Measurements from ENCODE around the gene CELA3B.
"Not testable (repeated sequence)": the region's sequence is repeated elsewhere in the genome, so short reads cannot be mapped to it uniquely, and the experiment has no call there.

Gene CELA3B

DNA sequence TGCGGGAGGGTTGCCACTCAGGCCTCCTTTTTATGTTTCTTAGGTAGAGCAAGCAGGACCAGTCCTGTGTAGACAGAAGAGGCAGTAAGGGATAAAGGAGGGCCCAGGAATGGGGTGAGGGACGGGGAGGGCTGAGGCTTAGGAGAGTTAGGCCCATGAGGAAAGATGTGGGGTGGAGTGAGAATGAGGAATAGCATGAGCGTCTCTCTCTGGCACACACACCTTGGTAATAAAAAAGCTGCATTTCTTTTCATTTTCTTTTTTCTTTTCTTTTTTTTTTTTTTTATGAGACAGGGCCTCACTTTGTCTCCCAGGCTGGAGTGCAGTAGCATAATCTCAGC, 32.1 kb upstream of the CELA3B start:
- no peak for DNase-seq

DNA sequence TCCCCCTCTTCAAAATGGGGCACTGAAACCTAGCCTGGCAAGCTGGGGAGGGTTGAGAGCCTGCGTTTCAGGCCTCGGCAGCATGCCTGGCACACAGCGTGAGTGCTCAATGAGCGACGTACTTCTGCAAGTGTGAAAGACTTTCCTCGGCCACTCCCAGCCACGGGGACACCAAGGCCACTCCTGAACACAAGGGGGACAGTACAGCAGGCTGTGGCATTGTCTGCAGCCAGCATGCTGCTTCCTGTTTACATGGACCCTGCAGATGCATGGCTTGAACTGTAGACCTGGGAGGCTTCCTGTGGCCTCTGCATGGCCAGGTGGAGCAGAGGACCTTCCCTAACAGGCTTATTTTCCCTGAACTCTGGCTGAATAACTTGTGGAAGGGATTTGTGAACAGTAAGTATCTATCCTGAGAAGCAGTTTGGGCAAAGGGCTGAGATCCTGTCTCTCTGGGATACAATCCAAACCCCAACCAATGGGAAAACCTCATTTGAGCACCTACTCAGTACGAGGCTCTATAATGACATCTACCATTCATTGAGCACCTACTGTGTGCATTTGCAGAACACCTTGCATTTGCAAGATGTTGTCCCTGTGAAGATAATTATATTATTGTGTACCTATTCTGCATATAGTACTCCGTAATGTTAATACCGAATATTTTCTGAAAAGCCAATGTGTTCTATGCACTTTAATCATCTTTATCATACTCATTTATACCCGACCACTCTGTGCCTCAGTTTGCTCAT, 29.8 kb upstream of the CELA3B start:
- no peak for DNase-seq

DNA sequence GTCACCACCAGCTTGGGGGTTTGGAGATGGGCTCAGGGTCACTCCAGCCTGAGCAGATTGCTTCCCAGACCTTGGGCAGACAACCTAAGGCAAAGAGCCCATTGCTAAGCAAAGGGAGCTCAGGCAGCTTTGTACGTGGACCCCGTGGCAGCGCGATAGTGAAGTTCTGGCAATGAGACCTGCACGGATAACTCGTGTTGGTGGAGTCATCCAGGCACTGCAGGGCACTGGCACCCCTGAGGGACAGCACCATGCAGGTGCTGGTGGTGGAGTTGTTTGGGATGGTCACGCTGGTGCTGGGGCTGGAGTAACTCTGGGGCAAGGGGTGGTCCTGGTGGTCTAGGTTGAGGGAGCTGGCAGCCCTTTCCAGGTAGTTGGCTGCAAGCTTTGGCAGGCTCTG, 26.1 kb upstream of the CELA3B start:
- DNase-seq: no peak

DNA sequence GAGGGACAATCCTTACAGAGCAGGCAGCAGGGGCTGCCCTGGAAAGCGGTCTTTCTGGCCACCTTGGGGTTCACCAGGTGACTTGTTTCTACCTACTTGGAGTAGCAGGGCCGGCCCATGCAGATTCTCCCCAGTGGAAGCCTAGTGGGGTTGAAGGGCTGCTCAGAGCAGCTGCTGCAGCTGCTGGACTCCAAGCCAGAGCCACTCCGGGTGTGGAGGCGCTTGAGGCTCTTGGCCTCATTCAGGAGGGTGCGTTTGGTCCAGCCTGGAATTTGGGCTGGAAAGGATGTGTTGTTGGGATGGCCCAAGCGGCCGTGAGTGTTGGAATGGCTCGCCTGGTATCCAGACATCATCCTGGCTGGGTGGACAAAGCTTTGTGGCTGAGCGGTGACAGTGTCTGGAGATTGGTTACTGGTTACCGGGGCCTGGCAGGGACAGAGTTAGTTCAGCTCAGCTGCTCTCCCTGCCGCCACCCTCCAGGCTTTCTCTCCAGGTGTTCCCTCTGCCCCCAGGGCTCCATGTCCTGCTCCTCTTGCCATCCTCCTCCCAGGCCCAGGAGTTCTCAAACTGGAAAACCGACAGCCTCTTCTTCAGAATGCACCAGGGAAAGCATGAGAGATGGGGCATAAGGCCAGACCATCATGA, 25.5 kb upstream of the CELA3B start:
- no peak for DNase-seq

DNA sequence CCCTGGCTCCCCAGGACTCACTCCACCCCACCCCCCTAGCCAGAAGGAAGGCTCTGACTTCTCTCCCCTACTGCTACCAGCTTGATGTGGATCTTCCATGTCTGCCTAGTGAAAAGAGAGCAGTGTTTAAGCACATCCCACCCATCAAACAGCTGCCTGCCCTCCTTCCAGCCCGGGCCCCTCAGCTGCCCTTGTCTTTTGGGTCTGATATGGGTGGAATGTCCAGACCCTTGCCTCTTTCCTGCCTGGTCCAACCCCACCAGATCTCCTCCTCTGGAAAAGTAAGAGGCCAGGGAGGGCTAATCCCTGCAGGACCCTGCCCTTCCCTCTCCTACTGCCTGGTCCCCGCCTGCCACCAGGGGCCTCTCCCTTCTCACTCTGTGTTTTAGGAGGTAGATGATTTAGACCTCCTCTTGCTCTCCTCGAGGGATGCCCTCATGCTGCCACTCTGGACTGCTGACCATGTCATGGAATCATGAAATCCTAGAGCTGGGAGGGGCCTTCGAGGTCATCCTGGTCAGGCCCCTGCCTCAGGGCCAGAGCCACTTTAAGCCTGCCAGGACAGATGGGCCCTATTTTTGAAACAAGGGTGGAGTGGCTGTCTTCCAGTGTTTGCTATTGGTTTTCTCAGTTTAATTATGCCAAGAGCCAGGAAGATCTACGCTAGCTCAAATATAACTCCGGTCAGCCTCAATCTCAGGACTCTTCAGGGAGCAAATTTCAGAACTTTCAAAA, 23.9 kb upstream of the CELA3B start:
- no peak for DNase-seq

DNA sequence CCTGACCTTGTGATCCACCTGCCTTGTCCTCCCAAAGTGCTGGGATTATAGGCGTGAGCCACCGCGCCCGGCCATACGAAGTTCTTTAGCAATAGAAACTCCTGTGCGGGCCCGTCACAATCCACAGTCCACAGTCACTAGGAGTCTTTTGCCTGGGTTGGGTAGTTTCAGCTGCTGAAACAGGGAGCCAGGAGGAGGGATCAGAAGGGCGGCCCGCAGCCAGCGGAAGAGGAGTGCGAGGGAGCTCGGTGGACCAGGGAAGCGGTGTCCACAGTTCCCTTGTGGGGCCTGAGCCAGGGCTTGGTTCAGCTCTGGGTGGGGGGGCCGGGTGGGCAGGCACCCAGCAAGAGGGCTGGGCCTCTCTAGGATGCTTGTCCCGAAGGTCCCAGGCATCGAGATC, 21.8 kb upstream of the CELA3B start:
- DNase-seq: no peak

DNA sequence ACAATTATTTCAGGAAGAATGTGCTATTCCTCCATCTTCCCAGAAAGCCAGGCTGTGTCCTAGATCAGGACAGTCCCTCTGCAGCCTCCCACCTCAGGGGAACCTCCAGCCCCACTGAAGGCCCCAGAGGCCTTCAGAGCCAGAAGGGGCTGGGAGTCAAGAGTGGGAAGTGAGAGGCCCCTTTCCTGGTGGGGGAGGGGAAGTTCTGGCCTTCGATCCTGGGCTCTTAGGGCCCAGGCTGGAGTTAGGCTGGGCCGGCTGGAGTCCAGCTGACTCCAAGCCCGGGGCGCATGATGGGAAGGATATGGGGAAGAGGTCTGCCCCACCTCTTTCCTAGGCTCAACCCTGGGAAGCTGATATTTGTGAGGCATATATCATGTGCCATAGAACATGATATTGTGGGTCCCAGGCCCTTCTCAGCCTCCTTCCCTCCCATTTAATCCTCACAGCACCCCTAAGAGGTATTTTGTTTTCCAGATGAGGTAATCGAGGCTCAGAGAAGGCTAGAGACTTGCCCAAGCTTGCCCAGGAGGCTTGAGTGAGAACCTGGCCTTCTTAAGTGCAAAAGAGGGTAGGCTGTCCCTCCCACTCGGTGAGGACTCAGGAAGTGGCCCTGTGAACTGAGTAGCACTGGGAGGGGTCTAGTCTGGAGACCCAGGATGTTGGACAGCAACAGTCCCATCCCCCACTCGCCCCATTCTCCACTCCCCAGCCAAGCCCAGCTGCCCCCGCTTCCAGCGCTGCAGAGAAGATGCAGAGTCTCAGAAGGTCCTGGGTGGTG, 21.1 kb upstream of the CELA3B start:
- no peak for DNase-seq

DNA sequence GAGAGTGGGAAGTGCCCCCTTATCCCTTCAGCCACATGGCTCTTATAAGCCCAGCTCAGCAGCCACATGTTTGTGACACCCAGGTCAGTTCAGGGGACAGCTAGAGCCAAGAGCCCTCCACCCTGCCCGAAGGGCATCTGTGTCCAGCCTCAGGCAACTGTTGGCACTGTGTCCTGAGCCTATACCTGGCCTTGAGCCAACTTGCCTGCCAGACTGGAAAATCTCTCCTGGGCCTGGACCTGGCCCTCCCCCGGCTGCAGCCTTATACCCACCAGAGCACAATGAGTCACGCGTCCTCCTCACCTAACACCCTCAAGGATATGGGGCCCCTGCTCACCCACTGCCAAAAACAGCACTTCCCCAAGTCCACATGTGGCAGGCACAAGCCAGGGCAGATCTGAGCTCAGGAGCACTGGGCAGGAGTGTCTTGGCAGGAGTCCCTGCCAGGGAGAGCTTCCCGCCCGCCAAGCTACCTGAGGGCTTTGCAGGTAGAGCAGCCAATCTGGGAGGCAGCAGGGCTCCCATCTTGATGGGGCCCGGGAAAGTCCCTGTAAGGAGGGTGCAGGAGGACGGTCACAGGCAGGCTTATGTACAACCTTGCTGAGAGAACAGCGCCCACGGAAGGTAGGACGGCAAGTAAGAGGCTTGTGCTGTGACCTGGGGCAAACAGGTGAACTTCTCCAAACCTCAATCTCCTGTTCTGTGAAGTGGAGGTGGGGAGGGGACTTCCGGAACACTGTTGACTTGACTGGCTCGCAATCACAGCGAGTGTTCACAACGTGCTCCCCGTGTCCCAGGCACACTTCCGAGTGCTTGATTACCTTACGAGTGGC, 19.9 kb upstream of the CELA3B start:
- no peak for DNase-seq

DNA sequence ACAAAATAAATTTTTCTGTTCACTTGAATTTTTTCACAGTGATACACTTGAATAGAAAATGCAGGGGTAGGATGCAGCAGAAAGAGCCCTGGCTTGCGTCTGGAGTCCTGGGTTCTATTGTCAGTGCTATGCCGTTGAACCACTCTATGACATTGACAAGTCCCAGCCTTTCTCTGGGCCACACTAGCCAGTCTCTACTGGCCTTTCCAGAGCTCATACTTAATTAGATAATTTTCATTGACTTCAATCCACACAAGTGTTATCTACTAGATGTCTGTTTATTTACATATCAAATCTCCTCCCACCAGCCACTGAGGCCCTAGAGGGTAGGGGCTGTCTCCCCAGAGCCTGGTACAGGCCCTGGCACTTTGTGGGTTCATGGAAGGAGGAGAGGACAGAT, 15.5 kb upstream of the CELA3B start:
- no peak for DNase-seq

DNA sequence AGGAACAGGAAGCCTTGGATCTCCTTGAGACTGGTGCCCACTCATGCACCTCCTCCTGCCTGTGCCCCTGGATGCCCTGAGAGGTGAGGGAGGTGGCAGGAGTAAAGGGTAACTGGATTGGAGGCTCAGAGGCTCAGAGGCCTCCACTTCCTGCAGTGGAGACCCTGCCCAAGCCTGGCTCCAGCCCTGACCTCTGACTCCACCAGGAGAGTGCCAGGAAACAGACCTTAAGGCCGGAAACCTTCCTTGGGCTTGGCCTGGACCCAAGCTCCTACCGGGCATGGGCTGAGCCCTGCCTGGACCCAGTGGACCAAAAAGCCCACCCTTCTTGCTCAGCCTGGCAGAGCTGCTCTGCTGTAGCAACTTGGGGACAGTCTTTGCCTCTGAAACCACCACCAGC, 15.0 kb upstream of the CELA3B start:
- DNase-seq: no peak

DNA sequence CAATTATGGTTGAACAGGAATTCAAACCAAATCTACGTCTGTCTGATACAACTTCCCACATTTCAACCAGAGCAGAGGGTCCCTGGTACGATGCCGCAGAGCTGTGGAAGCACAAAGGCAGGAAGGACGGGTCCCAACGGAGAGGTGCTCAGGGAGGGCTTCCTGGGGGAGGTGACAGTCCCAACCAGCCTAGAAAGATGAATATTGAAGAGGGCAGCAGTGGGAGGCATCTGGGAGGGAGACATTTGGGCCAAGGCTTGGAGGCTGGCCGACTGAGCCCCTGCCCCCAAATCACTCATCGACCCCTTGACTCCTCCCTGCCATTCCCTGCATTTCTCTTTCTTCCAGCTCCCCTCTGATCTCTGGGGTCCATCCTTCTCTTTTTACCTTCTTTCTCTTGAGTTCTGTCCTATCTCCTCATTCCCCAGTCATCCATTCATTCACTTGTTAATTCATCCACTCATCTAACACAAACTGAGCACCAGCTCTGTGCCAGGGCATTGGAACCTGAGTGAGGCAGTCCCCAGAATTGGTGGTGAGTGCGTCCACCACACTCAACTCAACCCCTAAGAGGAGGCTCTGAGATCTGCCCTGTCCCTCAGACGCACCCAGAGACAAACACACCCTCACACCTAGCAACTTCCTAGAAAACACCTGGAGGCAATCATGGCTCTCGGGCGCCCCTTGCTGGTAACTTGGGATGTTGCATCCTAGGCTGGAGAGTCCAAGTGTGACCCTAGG, 13.2 kb upstream of the CELA3B start:
- DNase-seq: peak; percentile 18

DNA sequence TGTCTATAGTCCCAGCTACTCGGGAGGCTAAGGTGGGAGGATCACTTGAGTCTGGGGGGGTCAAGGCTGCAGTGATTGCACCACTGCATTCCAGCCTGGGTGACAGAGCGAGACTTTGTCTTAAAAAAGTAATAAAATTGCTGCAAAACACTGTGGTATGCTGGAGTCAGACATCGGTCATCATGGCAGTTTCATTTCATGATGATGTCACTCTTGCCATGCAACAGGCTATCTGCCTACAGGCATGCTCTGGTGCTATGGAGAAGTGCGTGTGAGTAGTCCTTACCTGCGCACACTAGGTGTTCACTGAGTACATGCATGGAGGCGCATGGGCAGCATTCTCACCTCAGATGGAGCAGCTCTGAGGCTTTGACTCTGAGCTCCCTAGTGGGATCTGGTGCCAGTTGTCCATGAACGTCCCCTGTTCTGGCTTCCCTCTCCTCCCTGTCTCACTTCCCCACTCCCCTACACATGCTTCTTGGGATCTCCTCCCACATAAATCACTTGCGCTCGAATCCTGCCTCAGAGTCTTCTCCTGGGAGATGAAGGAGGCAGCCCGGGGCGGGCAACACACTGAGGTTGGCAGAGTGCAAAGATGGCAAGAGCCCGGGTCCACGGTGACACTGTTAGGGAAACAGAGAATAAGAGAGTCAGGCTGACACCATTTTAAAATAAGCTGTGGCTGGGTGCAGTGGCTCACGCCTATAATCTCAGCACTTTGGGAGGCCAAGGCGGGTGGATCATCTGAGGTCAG, 10.4 kb upstream of the CELA3B start:
- no peak for DNase-seq

DNA sequence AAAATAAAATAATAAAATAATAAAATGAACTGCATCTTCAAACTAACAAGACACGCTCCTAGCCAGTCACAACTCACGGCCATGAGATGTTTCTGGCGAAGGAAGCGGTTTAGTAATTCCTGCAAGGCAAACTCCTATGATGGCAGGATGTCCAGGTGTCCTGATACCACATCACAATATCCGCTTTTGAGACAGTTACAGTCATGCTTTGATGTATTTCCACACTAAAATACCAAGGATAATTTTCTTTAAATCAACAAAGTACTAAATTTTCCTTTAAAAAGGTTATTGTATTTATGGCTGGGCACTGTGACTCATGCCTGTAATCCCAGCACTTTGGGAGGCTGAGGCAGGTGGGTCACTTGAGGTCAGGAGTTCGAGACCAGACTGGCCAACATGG, 9.6 kb upstream of the CELA3B start:
- DNase-seq: not testable (repeated sequence)

DNA sequence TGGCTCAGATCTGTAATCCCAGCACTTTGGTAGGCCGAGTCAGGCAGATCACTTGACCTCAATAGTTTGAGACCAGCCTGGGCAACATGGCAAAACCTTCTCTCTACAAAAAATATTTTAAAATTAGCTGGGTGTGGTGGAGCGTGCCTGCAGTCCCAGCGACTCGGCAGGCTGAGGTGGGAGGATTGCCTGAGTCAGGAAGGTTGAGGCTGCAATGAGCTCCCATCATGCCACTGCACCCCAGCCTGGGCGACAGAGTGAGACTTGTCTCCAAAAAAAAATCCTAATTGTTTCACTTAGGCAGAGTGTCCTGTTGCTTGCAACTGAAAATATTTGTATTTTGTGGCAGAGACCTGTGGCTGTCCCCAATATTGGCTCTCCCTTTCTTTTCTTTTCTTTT, 7.8 kb upstream of the CELA3B start:
- not testable (repeated sequence) for DNase-seq

DNA sequence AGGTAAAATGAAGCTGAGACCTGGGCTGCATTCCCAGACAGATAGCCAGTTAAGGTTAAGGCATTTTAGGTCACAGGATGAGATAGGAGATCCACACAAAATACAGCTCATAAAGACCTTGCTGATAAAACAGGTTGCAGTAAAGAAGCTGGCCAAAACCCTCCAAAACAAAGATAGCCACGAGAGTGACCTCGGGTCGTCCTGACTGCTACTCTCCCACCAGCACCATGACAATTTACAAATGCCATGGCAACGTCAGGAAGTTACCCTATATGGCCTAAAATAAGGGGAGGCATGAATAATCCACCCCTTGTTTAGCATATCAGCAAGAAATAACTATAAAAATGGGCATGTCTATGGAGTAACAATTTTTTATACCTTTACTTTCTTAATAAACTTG, 6.3 kb upstream of the CELA3B start:
- DNase-seq: not testable (repeated sequence)

DNA sequence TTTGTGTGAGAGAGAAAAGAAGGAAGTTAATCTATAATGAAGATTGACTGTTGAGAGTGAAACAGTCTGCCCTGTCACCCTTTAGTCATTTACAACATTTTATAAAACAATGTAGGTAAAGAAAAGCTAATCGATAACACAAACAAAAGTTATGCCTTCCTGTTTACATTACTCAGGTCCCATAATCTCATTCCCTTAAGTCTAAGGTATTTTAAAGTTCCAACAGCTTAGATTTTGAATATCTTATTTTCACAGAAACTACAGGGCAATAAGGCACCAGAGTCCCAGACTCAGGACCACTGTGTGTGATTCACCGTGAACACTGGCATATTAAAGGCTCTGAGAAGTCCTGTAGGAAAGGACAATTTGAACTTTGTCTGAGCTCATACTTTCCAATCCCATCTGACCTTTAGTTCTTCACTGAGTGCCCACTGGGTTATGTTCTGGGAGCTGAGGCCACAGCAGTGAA, 3.8 kb upstream of the CELA3B start:
- DNase-seq: not testable (repeated sequence)

DNA sequence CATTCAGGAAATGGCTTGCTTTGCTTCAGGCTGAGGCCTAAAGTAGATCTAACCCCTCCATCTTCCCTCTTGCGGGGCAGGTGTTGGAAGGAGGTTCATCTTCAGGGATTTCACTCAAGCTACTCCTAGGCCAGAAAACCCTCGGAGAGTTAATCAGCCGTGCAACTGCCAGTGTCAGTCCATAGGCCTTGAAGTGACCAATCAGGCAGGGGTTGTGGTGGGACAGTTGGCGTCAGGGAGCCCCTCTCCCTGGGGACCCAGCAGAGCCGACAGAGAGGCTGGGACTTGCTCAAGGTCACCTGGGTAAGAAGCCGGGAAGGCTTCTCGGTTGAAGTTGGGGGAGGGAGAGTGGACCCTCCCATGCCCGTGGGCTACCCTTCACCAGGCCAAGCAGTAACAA, 2.9 kb upstream of the CELA3B start:
- DNase-seq: not testable (repeated sequence)

DNA sequence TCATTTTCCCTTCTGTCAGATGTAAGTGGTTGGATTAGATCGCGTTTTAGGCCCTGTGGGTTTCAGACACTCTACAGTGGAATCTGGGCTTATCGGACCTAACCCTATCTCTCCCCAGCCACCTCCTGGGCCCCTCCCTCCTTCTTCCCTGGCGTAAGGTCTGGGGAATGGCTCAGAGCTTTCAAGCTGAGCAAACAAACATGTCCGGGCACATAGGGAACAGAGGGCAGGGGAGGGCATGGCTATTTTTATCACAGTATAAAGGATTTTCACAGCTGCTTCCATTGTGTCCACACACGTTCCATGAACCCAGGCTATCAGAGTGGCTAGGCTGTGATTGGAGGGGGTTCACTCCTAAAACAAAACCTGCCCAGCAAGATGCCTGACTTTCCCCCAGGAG, 2.1 kb upstream of the CELA3B start:
- DNase-seq: peak; percentile 9

DNA sequence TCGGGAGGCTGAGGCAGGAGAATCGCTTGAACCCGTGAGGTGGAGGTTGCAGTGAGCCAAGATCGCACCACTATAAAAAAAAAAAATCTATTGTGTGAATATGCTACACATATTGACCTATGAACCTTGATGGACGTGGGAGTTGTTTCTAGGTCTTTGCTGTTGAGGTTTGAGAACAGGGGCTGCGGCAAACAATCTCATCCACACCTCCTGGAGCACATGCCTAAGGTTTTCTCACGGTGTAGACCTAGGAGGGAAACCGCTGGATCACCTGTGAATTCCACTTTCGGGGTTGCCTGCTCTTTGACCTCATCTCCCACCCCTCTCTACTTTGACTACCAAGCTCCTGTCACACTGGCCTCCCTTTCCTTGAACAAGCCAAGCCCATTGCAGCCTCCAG, 1.5 kb upstream of the CELA3B start:
- not testable (repeated sequence) for DNase-seq

DNA sequence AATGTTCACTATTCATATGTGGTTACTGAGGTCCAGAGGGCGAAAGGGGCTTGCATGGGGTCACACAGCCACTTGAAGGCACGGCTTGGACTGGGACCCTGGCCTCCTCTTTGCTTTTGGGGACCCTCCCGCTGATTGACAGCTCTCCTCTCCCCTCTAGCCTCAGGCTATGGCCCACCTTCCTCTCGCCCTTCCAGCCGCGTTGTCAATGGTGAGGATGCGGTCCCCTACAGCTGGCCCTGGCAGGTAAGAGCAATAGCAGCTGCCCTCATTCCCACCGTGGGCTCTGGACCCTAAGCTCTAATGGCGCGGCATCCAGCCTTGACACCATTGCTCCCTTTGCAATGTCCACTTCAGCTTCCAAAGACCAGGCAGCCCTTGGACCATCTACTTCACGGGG, 1.4 kb downstream of the CELA3B start:
- not testable (repeated sequence) for DNase-seq
